Activated CD8-positive, alpha-beta memory T cell treated with anti-CD3 and anti-CD28 coated beads for 4 hours (primary cell): ENCODE data around the gene CLEC18A.
"Not testable (repeated sequence)": the region's sequence is repeated elsewhere in the genome, so short reads cannot be mapped to it uniquely, and the experiment has no call there.

ENCODE experiments used
- DNase-seq, 2 donors: peaks; one replicate each; pipeline ENCODE4 v3.0.0-alpha.2; 2020; ENCODE audit warnings: low read depth in 2 of 2

Gene CLEC18A

DNA sequence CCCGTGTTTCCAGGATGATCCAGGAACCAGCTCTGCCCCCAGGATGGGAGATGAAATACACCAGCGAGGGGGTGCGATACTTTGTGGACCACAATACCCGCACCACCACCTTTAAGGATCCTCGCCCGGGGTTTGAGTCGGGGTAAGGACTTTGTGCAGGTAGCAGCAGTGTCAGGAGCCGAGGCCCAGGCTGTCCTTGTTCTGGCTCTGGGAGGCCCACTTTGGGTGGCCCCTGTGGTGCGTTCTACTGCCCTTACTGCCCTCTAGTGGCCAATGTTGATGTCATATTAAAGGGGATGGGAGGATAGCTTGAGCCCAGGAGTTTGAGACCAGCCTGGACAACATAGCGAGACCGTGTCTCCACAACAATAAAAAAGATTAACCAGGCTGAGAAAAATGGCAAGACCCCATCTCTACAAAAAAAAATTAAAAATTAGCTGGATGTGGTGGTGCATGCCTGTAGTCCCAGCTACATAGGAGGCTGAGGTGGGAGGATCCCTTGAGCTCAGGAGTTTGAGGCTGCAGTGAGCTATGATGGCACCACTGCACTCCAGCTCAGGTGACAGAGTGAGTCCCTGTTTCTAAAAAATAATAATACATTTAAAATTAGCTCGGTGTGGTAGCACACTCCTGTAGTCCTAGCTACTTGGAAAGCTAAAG, 20.9 kb upstream of the CLEC18A start:
- DNase-seq: no peak

GRCh38 chr16:69931631-69932030, 19.5 kb upstream of the CLEC18A start:
- no peak for DNase-seq

- no peak for DNase-seq
Observed at GRCh38 chr16:69932228-69932627, 18.9 kb upstream of the CLEC18A start.

- DNase-seq: no peak
Observed at GRCh38 chr16:69932691-69933392, 18.3 kb upstream of the CLEC18A start.

DNA sequence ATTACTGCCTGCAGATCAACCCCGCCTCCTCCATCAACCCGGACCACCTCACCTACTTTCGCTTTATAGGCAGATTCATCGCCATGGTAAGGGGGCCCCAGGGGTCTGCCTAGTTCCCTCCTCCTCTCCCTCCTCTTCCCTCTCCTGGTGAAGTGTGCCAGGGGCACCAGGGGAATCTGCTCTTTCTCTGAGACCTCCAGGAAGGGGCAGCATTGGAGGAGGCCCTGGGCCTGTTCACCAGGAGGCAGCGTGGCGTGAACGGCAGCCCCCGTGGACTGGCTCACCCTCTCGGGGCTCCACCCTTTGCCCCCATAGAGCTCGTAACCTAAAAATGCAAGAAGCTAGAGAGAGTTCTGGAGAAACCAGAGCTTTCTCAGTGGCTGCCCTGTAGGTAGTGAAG, 17.1 kb upstream of the CLEC18A start:
- DNase-seq: no peak

- DNase-seq: no peak
Observed at GRCh38 chr16:69934751-69935150, 16.4 kb upstream of the CLEC18A start.

DNA sequence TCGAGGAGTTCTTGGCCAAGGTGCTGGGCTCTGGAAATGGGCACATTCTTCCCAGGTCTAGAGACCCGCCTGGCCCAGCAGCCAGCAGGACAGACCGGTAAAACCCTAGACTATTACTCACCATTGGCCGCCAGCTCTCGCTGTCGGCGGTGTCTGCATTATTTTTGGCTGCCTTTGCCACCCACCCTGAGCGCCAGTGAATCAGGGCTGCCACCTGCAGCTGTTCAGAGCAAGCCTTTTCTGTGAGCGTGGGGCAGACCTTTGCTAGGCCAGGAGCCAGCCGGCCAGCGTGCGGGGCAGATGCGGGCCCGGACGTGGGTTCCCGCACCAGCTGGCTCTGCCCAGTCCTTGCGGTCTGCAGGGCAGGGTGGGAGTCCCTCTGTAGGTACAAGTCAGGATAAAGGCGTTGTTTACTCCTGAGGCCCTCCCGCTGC, 15.8 kb upstream of the CLEC18A start:
- no peak for DNase-seq

DNA sequence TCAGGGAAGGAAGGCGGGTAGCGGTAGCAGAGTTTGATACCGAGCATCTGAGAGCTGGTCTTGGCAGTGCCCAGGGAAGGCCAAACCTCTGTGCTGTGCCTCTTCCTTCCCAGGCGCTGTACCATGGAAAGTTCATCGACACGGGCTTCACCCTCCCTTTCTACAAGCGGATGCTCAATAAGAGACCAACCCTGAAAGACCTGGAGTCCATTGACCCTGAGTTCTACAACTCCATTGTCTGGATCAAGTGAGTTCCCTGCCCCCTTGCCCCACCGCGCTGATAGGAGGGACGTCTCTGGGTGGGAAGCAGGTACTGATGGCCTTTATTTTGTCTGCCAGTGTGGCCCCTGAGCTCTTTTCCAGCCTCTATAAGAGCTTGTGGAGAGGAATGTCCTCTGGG, 15.4 kb upstream of the CLEC18A start:
- no peak for DNase-seq

DNA sequence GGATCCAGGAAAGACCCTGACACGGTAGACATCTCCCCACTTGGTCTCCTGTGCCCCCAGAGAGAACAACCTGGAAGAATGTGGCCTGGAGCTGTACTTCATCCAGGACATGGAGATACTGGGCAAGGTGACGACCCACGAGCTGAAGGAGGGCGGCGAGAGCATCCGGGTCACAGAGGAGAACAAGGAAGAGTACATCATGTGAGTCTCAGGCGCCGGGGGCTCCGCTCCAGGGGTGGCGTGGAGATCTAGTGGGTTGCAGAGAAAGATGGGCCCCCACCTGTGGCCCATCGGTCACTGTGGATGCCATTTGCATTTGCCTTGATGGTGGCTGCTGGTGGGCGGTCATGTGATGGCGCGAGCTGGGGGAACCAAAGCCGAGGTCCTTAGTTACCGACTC, 14.9 kb upstream of the CLEC18A start:
- DNase-seq: no peak

DNA sequence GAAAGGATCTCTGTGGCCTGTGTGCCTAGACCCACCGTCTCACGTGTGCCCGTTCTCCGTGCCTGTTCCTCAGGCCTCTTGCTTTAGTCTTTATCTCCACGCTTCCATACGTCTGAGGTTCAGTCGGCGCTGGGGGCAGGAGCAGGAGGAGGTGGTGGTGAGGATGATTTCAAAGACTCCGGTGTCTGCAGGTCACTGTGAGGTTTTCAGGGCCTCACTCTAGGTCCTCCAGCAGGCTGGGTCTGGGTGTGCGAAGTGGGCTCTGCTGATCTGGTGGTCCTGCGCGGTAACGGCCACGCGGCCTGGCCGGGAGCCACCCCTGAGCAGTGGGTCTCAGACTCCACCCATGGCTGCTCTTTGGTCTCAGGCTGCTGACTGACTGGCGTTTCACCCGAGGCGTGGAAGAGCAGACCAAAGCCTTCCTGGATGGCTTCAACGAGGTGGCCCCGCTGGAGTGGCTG, 14.4 kb upstream of the CLEC18A start:
- no peak for DNase-seq

- no peak for DNase-seq
Observed at GRCh38 chr16:69937465-69937951, 13.6 kb upstream of the CLEC18A start.

DNA sequence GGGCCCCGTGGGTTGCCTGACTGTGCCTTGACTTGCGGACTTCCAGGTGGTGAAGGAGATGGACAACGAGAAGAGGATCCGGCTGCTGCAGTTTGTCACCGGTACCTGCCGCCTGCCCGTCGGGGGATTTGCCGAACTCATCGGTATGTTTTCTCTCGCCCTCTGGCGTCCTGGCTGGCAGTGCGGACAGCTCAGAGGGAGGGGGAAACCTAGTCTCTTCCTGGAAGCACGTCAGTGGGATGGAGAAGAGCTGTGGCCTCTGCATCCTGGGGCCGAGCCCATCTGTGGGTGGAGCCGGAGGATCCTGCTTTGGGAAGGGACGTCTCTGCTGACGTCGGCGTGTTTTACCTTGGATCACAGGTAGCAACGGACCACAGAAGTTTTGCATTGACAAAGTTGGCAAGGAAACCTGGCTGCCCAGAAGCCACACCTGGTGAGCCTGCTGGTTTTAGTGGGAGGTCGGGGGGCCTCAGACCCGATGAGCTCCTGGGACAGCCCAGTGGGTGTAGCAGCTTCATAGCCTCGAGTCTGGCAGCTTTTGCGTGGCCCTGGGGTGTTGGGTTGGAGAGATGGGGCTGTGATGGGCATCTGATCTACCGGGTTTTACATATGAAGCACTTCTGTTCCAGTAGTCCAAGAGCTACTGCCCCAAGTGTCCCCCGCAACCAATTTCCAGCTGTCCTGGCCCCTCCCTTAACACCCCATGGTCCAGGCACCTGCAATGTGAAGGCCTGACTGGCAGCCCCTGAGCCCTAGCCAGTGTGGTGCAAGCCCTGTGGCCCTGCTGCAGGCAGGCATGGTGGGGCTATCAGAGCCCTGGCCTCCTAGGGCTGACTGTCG, 11.9 kb upstream of the CLEC18A start:
- DNase-seq: no peak

- DNase-seq: no peak
Observed at GRCh38 chr16:69939821-69940585, 11.1 kb upstream of the CLEC18A start.

DNA sequence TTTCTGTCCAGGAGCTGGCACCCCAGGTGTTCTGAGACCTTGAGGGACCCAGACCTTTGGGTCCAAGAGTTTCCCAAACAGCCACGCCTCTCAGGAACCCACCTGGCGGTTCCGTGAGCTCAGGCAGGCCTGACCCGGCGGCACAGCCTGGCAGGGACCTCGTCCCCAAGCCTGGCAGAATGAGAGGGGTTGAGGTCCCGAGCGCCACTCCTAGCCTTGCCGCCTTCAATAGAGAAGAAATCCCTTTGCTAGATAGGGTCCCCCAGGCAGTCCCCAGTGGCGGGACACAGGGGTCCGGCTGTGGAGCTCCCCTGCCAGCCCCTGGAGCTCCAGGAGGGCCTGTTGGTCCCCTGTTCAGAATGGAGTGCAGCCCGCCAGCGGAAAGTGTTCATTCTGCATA, 10.5 kb upstream of the CLEC18A start:
- DNase-seq: no peak

GRCh38 chr16:69941251-69942098, 9.7 kb upstream of the CLEC18A start:
- no peak for DNase-seq

DNA sequence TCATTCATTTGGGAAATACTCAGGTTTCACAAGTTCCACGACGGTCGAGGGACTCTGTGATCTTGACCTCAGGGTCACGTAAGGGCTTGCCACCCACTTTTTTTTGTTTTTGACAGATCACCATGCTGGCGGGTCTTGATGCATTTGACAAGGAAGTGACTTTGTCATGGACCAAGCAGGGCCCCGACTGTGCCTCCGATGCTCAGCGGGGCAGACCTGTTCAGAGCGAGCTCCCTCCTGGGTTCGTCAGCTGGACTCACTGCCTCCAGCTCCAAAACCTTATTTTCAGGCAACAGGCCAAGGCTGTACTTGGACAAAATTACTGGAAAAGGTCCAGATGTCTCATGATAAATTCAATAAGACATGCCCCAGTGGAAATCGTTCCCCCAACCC, 9.0 kb upstream of the CLEC18A start:
- DNase-seq: no peak

DNA sequence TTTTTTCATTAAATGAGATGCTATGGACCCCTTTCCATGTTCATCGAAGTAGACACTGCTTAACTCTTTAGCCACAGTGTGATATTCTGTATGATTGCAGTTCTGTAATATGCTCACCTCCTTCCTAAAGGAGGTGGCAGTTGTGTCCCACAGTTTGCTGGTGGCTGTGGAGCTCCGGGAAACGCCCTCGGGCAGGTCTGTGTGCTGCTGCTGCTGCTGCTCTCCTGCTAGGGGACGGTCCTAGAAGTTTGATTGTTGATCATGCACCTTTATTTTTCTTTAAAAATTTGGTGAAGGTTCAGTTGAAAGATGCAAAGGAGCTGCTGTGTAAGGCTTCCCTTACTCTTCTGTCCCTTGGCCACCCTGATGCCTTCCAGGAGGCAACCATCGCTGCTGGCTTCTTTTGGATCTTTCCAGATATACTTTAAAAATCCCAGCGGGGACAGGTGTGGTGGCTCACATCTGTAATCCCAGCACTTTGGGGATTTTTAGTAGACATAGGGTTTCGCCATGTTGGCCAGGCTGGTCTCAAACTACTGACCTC, 8.4 kb upstream of the CLEC18A start:
- DNase-seq: no peak

- not testable (repeated sequence) for DNase-seq
Observed at GRCh38 chr16:69943241-69944036, 7.7 kb upstream of the CLEC18A start.

- DNase-seq: not testable (repeated sequence)
Observed at GRCh38 chr16:69950411-69950810, 723 bp upstream of the CLEC18A start.

DNA sequence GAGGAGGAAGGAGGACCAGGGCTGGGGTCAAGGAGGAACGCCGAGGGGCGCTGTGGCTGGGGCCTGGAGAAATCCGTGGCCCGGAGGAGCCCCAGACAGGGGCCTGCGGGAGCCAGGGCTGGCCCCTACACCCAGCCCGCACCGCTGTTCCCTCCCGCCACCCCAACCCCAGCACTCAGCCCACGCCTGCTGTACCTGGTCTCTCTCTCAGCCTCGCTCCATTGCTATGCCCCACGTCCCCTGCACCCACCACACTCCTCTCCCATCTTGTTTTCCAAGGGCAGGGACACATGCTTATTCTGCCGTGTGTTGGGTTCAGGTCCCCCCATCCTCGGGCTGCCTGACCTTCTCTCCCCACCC, 518 bp downstream of the CLEC18A start:
- DNase-seq: not testable (repeated sequence)
